ELF-1 (cell line): Measurements from ENCODE around the gene IL1RAP.
"Not testable (repeated sequence)": the region's sequence is repeated elsewhere in the genome, so short reads cannot be mapped to it uniquely, and the experiment has no call there.

Experiments
- DNase-seq: peaks from one replicate; pipeline ENCODE4 v3.0.0-alpha.2; 2016; ENCODE audit warnings: low read depth, low spot score

Gene IL1RAP

DNA sequence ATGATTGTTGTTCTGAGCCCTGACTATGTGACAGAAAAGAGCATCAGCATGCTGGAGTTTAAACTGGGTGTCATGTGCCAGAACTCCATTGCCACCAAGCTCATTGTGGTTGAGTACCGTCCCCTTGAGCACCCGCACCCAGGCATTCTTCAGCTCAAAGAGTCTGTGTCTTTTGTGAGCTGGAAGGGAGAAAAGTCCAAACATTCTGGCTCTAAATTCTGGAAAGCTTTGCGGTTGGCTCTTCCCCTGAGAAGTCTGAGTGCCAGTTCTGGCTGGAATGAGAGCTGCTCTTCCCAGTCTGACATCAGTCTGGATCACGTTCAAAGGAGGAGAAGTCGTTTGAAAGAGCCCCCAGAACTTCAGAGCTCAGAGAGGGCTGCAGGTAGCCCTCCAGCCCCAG lies 142.0 kb downstream of the IL1RAP start:
- DNase-seq = no peak

DNA sequence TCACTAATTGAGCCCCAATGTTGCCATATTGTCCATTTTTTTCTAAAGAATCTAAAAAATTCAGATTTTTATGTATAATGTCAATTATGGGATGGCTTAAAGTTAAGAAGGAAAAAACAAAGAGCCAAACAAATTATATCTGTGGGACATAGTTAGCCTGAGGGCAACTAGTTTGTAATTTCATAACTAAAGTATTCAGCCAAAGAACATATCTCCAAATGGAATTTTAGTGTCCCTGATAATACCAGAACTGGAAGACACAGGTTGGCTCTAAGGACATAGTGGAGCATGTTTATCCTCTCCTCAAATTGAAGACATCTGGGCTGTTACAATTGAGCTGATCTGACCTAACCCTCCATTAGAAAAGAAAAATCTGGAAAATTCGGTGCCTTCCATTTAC lies 144.2 kb downstream of the IL1RAP start:
- no peak for DNase-seq

DNA sequence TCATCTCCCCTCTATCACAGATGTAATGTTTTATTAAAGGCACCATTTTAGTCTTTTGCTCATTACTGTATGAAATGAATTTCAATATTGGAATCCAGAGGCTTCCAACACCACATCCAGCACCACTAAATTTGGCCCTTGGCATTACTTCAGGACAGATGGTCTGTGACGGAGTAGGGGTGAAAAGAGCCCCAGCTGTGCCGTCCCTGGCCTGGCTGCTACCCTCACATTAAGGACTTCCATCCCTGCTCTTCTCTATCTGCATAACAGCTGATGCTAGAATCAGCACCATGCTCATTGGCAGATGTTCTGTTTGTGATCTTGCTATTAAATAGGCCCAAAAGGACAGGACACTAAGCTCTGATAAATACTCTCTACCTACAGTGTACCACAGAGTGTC lies 152.9 kb downstream of the IL1RAP start:
- DNase-seq = no peak

DNA sequence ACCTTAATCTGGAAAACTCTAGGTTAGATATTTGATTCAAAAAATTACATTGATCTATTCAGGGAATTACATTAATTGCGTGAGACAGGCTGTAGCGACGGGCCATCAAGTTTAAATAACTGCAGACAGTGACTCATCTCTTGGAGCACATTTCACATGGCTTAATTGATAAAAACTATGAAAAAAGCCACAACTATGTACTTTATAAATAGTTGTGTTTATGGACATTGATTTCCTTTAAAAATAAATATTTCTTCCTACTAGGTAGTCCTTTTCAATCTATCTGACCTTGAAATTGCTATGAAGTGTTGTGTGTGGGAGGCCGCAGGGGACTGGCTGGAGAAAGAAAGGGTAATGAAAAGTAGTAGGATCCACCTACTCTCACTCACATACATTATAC lies 157.8 kb downstream of the IL1RAP start:
- no peak for DNase-seq

DNA sequence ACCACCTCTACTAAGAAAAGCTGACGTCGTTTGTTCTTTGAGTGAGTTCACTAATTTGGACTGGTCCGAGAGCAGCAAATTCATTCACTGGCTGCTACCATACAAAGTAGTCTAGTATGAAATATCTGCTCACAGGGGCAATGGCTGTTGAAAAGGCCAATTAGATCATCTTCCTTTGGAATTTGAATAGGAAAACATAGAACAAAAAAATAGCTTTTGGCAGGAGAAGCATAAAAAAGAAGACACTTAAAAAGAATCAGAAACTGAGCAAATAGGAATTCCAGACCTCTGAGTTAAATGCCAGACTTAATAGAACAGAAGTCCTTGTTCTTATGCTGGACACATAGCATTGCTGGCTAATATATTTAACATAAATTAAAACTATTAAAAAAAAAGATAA lies 159.3 kb downstream of the IL1RAP start:
- DNase-seq = no peak

DNA sequence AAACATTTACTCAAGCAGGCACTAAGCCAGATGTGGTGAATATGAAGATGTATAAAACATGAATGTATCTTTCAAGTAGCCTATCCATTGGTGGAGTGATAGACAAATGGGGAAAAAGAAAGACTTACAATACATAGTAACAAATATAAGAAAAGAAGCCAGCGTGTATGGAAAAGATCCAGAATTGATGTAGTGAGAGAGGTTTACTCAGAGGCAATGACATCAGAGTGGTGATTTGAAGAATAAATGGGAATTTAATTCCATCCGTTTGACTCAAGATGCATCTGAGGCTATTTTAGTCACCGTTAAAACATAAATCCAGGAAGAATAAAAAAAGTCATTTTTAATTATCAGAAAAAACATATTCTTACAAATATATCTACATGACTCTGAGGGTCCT lies 162.6 kb downstream of the IL1RAP start:
- DNase-seq = no peak

DNA sequence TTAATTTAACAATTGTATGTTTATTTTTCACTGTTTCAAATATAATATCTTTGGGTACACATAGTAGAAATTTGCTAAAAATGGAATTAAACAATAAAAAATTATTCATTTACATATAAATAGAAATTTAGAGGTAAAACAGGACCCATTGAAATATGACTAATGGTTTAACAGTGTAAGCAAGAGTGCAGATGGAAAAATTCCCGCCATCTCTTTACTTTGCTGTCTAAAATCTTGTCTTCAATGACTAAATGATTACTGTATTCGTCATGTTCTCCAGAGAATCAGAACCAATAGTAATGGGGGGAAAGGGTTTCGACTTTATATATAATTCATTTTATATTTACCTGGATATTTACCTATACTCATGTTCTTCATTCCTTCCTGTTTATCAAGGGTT lies 163.1 kb downstream of the IL1RAP start:
- DNase-seq = no peak

DNA sequence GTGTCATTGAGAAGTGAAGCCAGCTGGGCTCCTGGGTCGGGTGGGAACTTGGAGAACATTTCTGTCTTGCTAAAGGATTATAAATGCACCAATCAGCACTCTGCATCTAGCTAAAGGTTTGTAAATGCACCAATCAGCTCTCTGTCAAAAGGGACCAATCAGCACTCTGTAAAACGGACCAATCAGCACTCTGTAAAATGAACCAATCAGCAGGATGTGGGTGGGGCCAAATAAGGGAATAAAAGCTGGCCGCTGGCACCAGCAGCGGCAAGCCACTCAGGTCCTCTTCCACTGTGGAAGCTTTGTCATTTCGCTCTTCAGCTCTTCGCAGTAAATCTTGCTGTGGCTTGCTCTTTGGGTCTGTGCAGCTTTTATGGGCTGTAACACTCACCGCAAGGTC lies 164.0 kb downstream of the IL1RAP start:
- DNase-seq = not testable (repeated sequence)

- DNase-seq = no peak
Observed at GRCh38 chr3:190680691-190681090, 166.8 kb downstream of the IL1RAP start.

DNA sequence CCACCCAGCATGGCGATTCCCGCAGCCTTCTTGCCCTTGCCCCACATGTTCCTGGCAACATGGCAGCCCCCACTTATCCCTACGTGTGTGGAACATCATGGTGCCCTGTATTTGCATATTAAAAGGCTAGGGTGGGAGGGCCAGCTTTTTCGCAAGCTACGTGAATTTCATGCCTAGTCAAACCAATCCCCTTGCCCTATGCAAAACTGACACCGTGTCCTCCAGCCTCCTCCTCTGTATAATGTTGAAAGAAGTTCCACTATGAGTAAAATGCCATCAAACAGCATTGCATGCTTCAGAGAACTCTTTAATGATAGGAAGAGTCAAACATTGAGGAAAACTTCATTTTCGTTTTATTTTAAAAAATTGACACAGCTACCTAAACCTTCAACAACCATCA lies 170.9 kb downstream of the IL1RAP start:
- DNase-seq = no peak

GRCh38 chr3:190686011-190686410 lies 172.1 kb downstream of the IL1RAP start:
- no peak for DNase-seq

DNA sequence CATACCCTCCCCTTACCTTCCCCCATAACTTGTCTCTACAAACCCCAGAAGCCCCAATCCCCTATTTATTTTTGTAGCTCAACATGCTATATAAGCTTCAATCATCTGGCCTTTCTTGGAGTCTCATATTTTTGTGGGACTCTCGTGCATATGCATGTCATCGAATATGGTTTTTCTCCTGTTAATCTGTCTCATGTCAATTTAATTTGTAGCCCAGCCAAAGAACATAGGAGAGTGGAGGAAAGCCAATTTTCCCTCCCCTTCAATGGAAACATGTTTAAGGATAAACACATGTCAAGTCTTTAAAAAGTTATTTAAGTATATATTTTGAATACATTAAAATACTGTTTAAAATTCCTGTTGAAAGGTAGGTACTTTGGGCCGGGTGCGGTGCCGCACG lies 176.4 kb downstream of the IL1RAP start:
- DNase-seq = no peak

GRCh38 chr3:190692256-190692655 lies 178.4 kb downstream of the IL1RAP start:
- DNase-seq = no peak

DNA sequence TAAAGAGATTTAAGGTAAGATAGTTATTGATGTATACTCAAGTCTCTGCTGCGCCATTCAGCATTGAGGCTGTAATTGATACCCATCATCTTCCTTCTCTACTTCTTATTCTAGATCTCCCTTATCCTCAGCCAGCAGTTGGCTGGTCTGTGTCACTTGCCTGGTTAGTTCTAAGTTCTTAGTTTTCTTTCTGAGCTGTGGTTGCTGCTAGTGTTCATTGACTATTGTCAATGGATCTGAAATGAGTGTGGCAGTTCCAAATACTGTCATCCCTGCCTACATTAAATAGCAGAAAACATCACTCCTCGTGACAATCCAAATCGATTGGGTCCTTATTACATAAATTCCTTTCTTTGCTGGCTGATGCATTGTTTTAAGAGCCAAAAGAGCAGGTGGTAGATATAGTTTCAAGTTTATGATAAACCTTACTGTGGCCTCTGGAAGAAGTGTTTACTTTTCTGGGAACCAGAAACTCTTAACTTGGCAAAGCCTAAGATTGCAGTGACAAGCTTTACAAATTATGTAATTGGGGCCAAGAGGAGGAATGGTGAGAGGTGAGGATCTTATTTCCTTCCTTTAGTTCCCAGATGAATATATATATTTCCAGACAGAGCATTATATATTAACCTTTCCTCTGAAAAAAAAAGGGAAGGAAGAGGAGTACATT lies 180.6 kb downstream of the IL1RAP start:
- DNase-seq = no peak

DNA sequence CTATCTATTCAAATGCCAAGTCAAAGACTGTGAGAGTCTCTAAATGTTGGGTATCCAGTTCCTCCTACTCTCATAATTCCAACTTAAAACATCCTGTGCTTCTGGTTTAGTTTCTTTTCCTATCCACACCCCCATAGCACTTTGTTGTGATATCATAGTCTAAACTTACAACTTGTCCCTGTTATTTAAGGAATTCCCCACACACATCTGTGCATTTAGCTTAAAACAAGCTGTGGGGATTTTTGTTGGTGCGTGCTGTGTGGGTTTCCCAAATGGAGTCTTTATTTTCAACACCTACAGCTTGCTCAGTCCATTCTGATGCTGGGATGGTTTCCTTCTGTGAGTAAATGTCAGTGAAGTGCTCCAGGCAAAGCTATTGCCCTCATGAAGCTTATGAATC lies 181.3 kb downstream of the IL1RAP start:
- no peak for DNase-seq

DNA sequence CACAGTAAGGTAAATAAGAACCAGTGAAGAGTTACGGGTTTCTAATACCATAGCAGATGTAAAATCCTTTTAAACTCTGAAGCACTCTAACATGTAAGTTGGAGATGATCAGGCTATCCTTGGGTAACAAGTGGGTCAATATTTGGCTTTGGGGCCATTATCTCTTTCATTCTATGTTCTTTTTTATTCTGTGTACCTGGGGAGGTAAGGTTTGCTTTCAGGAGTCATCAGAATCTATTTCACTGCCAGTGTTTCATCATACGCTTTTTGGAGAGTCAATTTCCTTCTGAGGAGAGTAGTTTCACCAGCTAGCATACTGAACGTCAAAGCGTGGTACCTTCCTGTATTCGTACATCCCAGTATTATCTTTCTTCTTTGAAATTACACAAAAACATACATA lies 182.1 kb downstream of the IL1RAP start:
- no peak for DNase-seq

GRCh38 chr3:190696777-190697501 lies 183.1 kb downstream of the IL1RAP start:
- no peak for DNase-seq

DNA sequence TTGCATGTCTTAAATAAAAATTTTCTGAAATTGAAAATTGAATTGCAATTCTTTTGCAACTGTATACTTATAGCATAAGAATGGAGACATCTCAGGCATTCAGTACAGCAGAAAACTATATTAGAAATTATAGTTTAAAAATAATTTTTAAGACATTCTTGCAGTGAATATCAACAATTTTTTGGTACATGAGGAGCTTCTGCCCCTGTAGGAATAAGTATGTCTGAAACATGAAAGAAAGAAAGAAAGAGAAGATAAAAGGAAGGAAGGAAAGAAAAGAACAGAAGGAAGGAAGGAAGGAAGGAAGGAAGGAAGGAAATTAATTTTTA lies 183.6 kb downstream of the IL1RAP start:
- no peak for DNase-seq

- no peak for DNase-seq
Observed at GRCh38 chr3:190697901-190698300, 184.0 kb downstream of the IL1RAP start.

- no peak for DNase-seq
Observed at GRCh38 chr3:190699776-190700175, 185.9 kb downstream of the IL1RAP start.

DNA sequence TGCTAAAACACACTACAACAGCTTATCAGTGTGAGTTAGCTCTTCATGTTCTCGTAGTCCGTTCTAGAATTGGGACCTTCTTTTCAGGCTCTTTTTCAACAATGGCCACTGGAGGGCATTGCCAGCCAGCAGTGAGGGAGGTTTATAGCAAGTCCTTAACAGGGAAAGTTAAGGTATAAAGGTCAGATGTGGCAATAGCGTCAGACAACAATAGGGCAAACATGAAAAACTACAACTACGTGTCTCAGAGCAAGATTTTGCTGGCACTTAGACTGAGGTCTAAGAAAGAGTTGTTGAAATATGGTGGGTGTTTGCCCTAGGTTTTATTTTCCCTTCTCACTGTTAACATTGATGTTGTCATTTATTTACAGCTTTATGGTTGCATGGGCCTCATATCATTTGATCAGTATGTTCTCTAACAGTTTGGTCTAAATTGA lies 187.2 kb downstream of the IL1RAP start:
- peak; percentile 47 for DNase-seq

DNA sequence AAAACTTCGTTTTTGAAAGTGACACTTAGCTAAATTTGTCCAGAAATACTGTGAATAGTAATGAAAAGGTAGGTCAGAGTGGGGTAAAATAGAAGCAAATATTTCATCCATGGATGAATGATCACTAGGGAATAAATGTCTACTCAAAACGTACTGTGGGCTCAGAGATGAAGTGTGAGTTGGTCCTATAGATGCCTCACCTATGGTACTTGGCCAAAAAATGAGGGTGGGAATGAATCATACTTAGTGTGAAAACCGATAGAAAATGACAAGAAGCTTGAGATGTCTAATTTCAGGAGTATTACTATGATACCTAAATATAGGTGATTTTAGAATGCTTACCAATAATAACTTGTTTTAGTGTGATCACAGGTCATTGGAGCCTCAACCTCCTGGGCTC lies 192.7 kb downstream of the IL1RAP start:
- DNase-seq = no peak
